HG03457 (cell line): ENCODE data around the gene CCNJL.

ENCODE experiments used
- ATAC-seq: cut with Tn5 transposase; IDR thresholded peaks from one replicate; pipeline ENCODE4 v1.9.1; 2021; ENCODE audit warnings: moderate number of reproducible peaks; ENCODE audit not compliant: unreplicated experiment

The CCNJL gene

DNA sequence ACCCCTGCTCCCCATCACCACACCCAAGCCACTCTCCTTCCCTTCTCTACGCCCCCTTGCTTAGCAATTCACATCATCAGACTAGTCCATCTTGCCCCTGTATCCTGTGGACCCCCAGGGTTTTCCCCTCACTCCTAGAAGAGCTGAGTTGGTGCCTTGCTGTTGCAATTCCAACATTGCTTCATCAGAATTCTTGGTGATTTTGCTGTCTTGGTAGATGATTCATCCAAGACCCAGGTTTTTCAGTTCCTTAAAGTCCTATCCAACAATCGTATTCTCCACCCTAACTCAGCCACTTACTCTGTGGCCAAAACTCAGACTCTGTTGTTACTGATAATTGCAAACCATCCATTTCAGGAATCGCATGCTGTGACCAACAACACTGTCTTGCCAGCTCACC lies 21.4 kb upstream of the CCNJL start:
- ATAC-seq = no peak

DNA sequence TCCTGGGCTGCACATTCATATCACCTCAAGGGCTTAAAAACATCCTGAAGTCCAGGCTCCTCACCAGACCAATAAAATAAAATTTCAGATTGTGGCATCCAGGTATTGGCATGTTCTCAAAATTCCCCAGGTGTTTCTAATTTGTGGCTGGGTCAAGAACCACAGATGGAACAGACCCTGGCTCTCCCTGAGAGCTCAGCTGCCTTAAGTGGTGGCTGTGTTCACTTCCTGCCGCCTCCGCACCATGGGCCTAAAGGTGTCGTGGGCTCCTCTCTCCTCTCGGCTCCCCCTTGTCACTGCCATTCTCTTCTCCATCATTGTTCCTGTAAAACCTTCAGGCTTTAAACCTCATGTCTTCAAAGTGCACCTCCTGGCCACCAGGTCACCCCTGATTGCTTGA lies 17.8 kb upstream of the CCNJL start:
- ATAC-seq = no peak

DNA sequence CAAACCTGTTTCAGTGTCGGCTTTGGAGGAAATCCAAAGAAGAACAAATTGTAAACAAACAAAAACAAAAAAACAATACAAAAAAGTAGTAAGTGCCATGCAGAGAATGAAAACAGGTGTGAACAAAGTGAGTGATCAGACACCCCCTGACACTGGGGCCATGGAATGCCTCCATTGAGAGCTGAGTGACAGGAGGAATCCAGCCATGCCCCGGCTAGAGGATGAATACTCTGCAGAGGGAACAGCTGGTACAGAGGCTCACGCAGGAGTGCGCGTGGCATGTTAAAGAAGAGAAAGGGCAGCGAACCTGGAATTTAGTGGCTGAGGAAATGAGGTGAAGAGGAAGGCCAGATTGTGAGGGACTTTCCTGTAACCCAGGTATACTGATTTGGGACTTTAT lies 15.5 kb upstream of the CCNJL start:
- ATAC-seq = no peak

DNA sequence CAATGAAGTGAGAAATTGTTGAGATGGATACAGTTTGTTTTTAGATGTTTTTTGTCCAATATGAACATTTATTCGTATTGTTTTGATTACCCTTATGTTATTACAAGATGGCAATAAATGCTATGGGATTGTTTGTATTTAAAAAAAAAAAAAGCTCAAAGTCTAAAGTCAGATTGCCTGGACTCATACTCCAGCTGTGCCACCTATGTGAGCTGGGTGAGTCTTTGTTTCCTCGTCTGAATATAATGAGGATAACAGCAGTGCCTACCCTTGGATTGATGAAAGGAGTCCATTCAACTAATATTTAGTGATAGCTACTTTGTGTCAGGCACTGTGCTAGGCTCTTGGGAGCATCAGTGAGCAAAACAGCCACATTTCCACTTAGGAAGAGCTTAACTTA lies 14.6 kb upstream of the CCNJL start:
- ATAC-seq = no peak

DNA sequence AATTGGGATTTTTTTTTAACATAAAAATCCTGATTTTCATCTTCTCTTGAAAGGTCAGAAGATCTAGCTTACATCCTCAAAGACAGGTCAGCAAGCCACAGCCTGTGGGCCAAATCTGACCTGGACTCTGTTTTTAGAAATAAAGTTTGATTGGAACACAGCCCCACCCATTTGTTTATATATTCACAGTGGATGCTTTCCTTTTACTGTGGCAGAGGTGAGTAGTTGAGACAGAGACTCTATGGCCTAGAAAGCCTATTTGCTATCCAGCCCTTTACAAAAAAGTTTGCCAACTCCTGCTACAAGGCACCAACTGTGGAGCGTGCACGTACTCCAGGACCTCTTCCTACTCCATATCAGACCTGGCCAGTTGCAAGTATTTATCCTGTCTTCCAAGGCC lies 13.4 kb upstream of the CCNJL start:
- no peak for ATAC-seq

DNA sequence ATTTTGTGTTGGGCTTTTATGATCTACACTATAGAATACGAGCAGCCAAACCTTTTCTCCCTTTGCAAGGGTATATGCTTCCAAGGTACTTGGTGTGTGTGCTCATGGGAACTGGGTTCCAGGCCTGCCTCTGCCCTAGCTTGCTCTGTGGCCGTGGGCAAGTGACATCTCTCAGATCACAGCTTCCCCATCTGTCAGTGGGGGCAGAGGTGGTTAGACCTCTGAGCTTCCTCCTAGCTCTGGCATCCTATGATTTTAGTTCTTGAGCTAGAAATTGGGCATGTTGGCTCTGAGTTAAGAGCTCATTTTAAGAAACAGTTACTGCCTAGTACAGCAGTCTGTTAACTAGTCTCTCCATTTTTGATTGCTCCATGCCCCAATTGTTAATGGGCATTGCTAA lies 12.5 kb upstream of the CCNJL start:
- no peak for ATAC-seq

DNA sequence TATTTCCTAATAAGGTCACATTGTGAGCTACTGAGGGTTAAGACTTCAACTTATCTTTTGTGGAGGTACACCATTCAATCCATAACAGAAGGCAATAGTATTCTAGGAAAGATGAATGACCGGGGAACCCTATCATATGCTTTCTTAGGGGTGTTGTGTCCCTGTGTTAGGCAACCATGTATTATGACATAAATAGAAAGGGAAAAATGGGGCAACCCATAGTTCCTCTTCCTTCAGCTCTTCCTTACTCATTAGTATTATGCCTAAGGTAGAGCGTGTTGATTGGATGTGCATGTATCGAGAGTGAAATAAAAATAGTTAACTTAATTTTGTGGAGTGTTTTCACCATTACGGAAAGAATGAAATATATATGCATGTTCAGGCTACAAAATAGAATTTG lies 6.0 kb upstream of the CCNJL start:
- ATAC-seq = no peak

DNA sequence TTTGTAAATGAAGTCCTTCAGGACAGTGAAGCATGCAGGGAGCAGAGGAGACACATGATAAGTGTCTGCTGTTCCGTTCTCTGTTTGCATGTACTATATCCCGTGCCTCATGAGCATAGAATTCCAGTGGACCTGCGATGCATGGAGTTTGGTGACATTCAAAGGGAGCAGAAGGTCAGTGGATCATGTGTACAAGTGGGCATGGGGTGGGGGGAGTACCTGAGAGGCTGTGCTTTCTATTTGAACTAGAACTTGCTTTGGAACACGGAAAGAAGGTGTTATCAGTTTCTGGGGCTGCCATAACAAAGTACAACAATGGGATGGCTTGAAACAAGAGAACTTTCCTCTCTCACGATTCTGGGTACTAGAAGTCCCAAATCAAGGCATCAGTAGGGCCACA lies 5.1 kb upstream of the CCNJL start:
- ATAC-seq = no peak

DNA sequence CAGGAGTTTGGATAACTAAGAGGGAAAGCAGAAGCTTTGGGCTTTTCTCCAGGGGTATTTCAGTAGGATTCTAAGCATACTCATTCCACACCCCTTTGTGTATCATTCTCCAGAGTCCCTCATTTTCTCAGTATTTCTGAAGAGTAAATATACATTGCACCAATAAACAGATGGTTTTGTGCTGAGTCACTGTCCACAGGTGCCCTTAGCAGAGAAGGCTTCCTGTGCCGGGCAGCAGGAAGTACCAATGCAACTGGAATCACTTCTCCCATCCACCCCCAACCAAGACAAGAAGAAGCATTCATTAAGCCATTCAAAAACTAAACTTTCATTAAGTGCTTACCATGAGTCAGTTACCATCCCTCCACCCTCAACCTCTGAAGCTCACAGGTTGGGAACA lies 3.6 kb upstream of the CCNJL start:
- ATAC-seq = no peak

DNA sequence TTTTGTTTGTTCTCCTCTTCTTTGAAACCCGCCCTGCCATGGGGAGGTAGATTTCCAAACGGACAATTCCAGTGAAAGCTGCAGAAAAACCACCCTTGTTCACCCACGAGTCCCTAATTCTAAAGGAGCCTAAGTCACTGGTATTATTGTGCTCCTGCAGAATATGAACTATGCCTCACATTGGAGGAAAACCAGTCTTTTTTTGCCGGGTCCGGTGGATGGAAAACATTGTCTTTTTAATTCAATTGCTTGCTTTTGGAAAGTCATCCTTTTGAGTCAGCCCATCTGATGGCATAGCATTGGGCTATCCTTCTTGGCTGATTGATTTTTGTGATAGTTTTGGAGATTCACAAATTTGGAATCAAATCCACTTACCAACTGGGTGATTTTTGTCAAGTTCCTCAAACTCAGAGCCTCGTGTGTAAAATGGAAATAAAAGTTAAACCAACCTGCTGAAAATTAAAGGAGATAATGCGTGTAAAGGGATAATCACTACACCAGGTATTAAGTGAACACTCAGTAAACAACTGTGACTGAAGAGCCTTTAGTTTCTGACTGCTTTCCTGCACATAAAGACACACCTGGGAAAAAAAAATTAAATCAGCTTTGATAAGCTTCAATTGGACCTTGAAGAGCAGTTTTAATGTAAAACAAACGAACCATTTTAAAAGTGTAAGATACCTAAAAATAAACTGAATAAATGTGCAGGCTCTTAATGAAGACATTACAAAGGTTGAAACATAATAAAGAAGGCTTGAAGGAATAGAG lies 780 bp upstream of the CCNJL start:
- ATAC-seq = no peak

DNA sequence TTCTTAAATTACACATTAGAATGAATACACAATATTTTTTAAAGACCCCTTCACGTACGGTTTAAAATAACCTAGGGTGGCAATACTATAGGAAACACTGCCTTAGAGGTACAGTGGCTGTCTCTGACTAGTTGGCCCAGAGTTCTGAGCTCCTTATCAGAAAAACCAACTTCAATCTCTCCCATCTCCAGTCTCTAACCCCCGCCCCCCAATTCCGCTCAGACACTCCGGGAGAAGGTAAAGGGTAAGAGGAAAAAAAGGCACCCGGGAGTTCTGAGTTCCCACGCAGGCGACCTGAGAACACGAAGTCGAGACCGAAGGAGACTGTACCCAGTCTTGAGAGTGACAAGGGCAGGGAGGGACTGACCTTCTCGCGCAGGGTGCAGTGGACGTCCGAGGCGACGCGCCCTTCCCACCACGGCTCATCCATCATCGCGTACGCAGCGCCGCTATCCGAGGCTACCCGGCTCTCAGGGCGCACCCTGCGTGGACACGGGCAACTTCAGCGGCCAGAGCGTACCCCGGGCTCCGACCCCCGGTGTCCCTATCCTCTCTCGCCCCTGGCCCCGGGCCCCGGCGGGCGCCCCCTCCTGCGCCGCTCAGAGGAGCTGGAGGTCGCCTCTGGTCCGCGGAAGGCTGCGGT lies 752 bp downstream of the CCNJL start:
- no peak for ATAC-seq

DNA sequence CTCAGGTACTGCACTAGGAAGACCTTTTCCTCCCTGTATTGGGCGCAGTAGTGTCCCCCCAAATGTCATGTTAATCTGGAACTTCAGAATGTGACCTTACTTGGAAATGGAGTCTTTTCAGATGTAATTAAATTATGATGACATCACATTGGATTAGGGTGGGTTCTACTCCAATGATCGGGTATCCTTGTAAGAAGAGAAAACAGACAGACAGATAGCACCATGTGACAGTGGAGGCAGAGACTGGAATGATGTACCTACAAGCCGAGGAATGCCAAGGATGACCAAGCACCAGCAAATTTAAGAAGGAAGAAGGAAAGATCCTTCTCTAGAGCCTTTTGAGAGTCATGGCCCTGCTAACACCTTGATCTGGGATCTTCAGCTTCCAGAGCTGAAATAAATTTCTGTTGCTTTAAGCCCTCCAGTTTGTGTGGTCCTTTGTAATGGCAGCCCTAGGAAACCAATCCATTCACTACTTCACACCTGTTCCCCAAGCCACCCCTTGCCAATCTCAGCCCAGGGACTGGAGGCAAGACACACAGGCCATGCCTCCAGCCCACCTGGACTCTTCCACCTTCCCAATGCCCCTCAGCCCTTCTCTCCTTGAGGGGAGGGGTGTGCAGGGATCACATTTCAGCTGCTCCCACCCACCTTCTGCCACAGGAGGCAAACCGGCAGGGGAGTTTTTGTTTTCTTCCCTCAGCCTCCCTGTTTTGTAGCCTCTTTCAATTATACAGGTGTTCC lies 1.6 kb downstream of the CCNJL start:
- no peak for ATAC-seq

DNA sequence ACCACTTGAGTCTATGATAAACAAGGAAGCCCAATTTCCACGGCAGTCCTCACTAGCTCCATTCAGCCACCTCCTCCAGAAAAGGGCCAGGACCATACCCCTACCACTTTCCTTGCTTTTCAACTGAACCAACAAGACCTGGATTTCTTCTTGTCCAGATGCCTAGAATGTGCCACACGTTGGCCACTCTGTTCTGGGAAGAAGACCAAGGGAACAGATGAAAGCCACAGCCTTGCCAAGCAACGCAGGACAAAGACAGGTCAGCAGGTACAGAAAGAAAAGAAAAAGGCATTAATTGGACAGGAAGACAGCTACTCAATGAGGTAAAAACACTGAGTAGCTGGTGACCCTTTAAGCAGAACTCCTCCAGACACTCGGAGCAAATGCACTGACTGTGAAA lies 2.2 kb downstream of the CCNJL start:
- ATAC-seq = no peak

DNA sequence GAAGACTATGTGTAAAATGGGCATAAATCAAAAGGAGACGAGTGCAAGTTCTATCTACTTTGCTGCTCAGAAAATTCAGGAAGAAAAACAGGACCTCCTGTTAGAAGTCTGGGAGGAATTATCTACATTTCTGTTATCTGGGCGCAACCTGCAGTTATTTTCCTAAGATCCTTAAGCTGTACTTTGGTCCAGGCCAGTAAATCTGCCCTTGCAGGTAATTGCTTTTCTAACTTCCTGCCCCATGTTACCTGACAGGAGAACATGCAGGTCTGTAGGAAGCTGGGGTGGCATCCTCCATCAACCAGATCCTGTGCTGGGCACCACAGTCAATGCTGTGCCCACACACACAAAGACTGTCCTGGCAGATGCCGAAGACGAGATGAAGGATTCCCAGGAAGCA lies 5.7 kb downstream of the CCNJL start:
- ATAC-seq = no peak

DNA sequence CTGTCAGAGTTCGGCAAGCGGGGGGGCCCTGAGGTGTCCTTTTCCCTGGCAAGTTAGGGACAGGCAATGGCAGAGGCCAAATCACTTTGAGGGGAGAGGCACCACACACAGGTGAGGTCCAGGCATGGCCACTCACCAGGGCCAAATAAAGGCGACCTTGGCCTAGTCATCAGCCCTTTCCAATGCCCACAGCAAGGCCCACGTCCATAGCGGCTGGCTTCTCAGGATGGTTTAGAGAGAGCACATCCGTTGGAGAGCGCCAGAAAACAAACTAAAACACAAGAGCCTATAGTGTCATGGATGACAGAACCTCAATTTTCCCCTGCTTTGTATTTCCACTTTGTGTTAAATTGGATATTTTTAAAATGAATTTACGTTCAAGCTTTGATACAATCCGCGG lies 7.0 kb downstream of the CCNJL start:
- no peak for ATAC-seq

DNA sequence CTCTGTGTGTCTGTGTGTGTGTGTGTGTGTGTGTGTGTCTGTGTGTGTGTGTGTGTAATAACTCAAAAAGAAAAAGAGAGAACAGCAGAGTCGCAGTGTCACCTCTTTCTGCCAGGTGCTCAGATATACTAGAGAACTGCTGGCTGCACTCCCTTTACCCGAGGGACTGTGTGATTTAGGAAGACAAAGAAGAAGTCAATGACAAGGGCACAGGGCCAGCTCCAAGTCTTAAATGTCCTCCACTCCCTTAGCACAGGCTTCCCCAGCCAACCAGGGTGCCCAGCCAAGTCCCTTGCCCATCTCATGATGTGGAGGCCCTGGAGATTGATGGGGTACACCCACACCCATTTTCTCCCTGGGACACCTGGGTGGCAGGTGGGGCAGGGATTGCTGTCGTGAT lies 8.7 kb downstream of the CCNJL start:
- no peak for ATAC-seq

DNA sequence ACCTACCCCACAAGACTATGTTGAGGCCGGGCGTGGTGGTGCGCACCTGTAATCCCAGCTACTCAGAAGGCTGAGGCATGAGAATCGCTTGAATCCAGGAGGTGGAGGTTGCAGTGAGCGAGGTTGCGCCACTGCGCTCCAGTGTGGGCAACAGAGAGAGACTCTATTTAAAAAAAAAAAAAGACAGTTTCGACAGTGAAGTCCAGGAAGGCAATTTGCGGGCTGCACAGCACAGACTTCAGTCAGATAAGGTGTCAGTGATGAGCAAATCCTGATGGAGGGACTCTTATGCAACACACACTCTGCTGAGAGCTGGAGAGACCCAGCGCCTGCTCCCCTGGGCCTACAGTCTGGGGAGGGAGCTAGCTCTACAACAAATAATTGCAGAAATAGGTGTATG lies 14.2 kb downstream of the CCNJL start:
- ATAC-seq = no peak

DNA sequence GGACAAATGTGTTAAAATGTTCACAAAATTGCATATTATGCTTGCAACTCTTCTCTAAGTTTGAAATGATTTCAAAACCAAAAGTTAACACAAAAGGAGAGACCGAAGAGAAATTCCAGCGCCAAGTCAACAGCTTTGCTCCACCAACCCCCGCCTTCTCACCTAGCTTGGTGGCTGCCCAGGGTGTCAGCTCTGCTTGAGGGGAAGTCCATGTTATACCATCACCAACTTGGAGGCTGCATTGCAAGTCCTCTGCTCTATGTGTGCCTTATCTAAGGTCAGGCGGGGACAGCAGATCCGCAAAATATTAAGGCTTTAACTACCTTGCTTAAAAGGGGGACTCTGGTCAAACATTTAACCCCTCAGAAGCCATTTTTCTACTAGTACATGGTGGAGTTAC lies 14.6 kb downstream of the CCNJL start:
- ATAC-seq = no peak

DNA sequence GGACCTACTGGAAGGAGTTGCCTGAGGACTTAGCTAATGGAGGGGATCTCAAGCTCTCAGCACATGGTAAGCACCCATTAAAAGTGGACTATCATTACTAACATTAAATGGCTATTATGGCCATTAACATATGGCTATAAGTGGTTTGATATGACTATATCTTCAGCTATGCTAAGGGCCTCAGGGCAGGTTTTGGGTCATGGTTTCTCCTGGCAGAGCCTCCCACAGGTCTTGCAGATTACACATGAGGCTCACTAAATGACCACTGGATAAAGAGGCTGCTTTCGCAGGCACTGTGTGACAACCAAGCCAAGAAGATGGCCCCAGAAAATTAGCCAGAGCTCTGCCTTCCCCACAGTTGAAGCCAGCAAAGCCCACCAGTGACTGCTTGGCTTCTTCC lies 15.4 kb downstream of the CCNJL start:
- ATAC-seq = no peak

DNA sequence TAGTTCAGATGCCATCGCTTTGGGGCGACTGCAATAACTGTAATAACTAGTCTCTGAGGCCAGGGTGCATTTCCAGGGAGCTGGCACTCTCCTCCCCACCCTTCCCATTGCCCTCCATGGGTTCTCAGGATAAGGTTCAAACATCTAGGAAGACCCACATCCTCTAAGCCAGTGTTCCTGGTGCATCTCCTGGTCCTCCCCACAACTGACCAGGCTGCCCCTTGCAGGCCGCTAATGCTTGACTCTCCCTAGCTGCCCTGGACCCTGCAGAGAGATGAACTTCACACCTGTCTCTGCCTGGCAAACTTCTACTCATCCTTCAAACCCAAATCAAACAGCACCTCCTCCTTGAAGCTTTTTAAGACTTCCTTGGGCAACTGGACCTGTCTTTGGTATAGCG lies 15.9 kb downstream of the CCNJL start:
- no peak for ATAC-seq

DNA sequence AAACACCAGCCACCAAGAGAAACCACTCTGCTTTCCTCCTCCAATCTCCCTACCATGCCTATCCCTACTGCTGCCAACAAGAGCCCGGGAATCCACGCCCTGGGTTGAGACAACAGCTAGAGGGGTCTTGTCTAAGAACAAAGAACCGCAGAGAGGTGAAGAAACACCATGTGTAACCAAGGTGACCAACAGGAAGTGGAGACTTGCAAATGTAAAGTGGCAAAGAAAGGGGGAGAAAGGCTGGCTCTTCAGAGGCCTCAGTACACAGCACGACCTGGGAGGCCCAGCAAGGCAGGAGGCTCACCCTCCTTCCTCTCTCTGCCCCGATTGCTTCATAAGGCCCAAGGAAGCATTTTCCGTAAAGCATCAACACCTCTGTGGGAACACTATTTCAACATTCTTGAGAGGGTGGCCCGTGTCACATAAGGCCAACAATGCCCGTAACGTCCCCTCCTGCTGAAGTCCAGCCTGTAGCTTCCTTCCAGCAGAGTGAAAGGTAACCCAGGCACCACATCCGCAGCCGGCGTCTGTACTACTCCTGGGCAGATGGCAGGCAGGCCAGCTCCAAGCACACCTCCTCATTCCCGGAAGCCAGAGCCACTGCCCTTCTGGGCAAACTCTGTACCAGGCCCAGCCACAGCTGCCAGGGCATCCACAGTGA lies 18.3 kb downstream of the CCNJL start:
- no peak for ATAC-seq

DNA sequence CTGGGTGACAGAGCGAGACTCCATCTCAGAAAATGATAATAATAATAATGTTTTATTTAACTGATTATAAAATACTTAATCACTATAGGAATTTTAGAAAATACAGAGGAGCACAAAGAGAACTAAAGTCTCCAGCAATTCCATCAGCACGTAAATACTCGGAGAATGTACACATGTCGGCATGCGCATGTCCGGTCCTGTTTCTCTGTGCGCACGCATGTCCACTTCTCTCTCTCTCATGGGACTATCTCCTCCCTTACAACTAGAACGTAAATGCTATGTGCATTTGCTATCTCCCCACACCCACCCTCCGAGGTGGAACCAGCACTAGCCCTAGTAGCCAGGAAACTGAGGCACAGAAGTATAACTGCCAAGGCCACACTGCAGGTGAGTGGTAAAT lies 19.0 kb downstream of the CCNJL start:
- ATAC-seq = no peak
